Measurements from ENCODE around the gene ZNF574.

ZNF574 gene

DNA sequence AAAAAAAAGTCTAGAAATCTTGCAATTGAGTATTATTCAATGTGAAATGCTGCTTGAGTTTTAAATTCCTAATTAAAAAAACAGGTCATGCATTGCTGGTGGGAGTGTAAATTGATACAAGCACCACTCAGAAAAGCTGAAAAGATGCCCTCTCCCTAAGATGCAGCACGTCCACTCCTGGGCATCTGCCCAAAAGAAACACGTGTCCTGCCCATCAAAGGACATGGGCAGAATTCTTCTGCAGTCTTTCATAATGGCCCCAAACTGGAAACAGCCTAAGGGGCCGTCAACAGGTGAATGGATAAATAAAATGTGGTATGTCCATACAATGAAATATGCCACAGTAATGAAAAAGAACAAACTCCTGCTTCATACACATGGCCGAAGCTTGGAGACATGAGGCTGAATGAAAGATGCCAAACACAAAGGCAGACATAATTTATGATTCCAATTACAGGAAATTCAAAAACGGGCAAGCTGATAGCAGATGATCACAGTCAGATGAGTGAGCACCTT lies 48.5 kb downstream of the ZNF574 start:
- DNase-seq (ENCODE audit: low read depth in 2 of 2), result no peak

- no peak for DNase-seq (ENCODE audit: low read depth in 2 of 2)
These were observed 49.6 kb downstream of the ZNF574 start for GRCh38 chr19:42125536-42125935.

GRCh38 chr19:42126574-42126973 lies 50.6 kb downstream of the ZNF574 start:
- no peak for DNase-seq (ENCODE audit: low read depth in 2 of 2)

DNA sequence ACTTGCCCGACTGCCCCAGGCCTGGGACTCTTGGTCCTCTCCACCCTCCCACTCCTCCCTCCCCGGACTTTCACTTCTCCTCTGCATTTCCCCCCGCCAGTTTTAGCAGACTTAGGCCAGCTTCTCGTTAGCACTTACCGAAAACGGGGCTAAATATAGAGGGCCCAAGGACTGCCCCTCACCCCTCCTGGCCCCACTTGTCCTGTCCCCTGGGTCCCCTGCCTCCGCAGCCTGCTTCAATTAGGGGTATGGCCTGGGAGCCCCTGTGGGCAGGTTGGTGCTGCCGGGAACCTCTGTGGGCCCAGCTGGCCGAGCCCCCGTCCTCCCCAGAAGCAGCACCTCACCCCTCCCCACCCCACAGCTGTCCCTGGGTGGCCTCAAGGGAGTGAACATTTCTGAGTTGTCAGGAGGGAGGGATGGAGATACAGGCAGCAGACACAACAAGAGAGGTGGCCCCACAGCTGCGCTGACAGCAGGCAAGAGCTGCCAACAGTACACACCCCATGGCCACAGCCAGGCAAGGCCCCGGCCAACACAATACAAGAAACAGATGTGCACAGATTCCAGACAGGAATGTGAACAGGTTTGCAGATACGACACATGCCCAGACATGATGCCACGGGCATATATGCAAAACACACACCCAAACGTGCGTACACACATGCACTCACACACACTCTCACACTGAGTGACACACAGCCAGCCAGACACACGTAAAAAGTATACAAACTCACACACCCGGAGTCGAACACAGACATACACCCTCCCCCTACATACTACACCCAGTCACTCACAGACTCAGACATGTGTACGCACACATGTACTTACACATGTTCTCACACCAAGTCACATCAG lies 53.7 kb downstream of the ZNF574 start:
- no peak for DNase-seq (ENCODE audit: low read depth in 2 of 2)

DNA sequence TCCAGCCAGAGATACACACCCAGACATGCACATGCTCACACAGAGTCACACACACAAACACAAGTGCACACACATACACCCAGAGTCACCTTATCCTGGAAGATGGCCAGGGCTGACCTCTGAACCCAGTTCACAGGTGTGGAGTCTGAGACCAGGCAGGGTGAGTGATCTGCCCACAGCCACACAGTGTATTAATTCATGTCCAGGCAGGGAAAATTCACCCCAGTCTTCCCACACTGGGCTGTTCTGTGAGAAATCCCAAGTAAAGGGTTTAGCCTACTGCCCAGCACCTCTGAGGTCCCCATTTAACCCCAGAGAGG lies 54.2 kb downstream of the ZNF574 start:
- no peak for DNase-seq (ENCODE audit: low read depth in 2 of 2)

All from stimulated activated CD8-positive, alpha-beta memory T cell treated with anti-CD3 and anti-CD28 coated beads, Interleukin-2, amount 100 ng/mL, for 1 hour (primary cell).